ENCODE data around the gene TTC31.
A peak's percentile ranks its signal among the peaks of the same experiment; 100 is the strongest.

The TTC31 gene

GRCh38 chr2:74505448-74506246, 22.8 kb downstream of the TTC31 start:
- no peak for DNase-seq (ENCODE audit: low read depth)

GRCh38 chr2:74507145-74507925, 24.5 kb downstream of the TTC31 start, which contains the start of gene PCGF1:
Gene PCGF1 (minus strand): TSS chr2:74507695. CDS start chr2:74507668, 27 bp downstream.
- peak; percentile 95 for DNase-seq (ENCODE audit: low read depth)

DNA sequence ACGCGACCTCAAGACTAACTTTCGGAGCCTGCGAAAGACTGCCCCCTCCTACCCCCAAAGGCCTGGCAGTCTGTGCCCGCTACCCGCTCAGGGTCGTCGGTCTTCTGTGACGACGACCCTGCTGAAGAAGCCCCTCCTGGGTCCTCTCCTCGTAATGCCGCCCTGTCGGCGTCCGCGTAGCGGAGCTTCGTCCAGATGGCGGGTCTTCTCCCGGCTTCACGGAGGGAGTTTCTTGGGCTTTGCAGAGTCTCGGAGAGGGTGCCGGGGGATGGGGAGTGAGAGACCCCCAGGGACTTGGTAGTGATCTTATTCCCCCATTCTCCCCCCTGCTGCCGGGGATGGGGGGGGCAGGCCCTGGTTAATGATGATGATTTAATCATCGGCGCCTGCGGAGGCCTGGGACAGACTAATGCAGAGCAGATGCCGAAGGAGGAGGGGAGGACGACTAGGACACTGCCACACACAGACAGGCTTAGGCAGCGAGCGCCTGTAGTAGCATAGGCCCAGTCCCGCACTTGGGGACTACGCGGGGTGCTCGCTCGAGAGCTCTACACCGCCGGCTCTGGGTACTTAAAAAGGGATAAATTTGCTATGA, 25.1 kb downstream of the TTC31 start:
- no peak for DNase-seq (ENCODE audit: low read depth)

GRCh38 chr2:74510272-74510671, 27.4 kb downstream of the TTC31 start:
- DNase-seq (ENCODE audit: low read depth): no peak

GRCh38 chr2:74511104-74511989, 28.5 kb downstream of the TTC31 start:
- no peak for DNase-seq (ENCODE audit: low read depth)

DNA sequence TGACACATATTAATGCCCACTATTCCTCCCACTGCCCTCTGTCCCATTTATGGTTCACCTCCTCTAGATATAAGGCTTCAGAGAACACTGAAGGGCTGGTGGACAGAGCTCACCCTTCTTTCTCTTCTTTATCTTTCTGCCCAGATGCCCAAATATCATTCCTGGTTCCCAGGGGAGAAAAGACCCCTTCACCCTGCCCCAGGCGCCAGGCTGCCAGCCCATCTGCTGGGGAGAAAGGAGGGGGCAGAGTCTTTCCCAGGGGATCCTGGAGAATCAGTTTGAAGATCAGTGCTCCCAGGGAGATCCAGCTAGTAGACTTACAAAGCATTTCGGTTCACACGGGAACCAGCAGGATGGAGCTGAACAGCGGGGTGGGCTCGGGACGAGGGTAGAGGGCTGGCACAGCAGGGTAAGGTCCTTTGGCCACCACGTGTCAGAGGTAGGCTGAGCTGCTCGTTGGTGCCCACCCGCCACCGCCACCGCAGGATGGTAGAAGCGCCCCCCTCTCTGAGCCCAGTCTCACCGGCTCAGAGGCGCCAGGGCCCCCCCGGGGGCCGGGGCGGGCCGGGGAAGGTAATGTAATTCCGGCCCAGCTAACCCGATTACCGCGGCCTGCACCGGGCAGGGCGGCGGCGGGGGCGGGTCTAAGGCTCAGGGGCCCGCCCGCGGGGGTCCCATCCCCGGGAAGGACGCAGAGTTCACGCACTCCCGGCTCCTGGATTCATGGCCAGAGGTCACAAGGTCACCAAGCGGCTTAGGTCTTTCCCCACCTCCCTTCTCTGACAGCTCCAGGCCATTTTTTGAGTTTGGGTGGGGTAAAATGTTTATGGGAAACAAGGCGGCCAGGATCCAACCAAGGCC, 30.1 kb downstream of the TTC31 start:
- no peak for DNase-seq (ENCODE audit: low read depth)

- DNase-seq (ENCODE audit: low read depth): no peak
These were observed 30.9 kb downstream of the TTC31 start for GRCh38 chr2:74513605-74514367.

DNA sequence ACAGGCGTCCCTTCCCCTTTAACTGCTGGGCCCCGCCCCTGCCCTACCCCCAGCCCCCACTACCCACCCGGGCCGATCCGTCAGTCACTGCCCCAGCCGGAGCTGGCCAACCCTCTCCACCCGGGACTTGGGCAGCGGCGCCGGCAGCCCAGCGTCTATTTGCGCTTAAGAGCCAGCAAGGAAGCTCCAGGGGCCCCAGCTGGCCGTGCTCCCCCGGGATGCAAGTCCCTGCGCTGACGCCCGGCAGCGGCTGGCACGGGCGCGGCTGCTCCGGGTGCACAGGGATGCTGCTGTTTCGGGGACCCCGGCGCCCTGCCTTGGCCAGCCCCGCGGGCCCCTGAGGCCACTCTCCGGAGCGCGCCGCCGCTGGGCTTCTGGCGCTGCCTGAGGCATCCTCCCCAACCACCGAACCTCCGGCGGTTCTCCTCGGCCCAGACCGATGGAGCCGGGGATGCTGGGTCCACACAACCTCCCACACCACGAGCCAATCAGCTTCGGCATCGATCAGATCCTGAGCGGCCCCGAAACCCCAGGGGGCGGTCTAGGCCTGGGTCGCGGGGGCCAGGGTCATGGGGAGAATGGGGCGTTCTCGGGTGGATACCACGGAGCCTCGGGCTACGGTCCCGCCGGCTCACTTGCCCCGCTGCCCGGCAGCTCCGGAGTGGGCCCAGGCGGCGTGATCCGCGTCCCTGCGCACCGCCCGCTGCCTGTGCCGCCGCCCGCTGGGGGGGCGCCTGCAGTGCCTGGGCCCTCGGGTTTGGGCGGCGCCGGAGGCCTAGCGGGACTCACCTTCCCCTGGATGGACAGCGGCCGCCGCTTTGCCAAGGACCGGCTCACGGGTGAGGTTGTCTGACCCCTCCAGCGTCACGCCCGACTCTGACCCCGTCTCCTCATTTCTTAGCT, 31.7 kb downstream of the TTC31 start, which contains the start of gene TLX2:
Gene TLX2, plus strand, starts transcription at position 83 of the 903 bp plus-strand sequence. Its CDS starts 357 bp downstream, at position 440.
- DNase-seq (ENCODE audit: low read depth): no peak

- no peak for DNase-seq (ENCODE audit: low read depth)
These were observed 32.5 kb downstream of the TTC31 start for GRCh38 chr2:74515271-74515980.

GRCh38 chr2:74515981-74516633, 33.2 kb downstream of the TTC31 start:
- peak; percentile 57 for DNase-seq (ENCODE audit: low read depth)

DNA sequence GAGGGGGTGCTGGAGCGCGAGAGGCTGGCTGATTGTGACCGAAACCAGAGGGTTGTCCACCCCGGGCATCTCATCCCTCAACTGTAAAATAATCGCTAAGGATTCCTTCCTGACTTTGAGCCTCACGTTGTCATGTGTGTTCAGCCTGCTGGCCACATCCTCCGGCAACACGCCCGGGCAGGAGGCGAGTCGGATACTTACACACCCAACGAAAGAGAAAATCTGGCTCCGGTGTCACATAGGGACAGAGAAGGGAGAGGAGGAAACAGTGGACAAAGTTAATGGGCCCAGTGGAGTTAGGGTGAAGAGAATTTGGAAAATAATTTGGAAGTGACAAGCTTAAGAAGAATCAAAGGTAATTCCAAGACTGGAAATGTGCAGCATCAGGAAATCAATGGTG, 33.8 kb downstream of the TTC31 start:
- no peak for DNase-seq (ENCODE audit: low read depth)

GRCh38 chr2:74522516-74522915, 39.6 kb downstream of the TTC31 start:
- DNase-seq (ENCODE audit: low read depth): no peak

DNA sequence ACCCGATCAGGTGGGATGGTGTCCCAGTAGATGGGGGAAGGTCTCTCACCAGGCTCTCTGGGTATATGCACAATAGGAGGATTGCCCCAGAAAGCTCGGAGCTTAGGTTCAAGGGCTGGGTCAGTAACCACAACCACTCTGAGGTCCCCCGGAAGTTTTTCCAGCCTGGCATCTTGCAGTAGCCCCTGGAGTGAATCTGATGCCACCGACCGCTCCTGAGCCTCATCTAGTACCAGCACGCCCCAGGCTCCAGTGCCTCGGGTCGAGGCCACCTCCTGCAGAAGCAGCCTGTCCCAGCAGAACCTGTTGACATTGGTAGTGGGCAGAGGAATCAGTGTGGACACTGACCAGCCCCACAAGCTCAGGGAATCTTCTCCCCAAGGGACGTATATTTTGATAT, 41.1 kb downstream of the TTC31 start:
- no peak for DNase-seq (ENCODE audit: low read depth)

DNA sequence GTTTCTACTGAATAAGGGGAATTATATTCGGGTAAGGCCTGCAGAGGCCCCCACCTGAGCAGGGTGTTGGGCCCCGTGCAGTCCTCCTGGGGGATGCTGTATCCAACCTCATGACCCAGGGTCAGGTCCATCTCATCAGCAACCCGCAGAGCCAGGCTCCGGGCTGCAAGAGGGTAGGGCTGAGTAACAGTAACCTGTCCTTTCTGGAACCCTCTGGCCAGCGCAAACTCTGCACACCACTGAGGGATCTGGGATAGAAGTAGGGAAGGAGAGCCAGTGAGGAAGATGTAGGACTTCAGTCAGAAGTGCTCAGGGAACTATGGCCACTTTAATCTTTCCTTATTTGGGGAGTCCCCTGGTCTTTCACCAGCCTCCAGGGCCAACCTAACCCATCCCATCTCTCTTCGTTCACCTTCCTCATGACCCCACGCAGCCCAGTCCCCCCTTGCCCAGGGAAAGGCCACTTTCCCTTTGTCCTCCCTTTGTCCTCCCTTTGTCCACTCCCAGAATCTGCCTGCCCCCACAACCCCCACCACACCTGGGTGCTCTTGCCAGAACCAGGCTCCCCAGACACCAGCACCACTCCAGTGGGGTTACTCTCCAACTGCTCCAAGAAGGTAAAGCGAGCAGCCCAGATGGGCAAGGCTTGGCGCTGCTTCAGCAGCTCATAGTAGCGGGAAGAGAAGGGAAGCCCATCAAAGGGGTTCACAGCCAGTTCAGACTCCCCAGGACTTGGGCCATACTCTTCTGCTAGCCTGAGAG, 42.3 kb downstream of the TTC31 start:
- DNase-seq (ENCODE audit: low read depth): no peak

- DNase-seq (ENCODE audit: low read depth): no peak
These were observed 43.1 kb downstream of the TTC31 start, which contains the start of gene DQX1 for GRCh38 chr2:74525717-74526648. Gene DQX1 (minus strand): TSS chr2:74526231. CDS start chr2:74525729, 502 bp downstream.

Measured in T-helper 22 cell (primary cell).